GM18951 (cell line): Measurements from ENCODE around the gene CLDN9.
A peak's percentile ranks its signal among the peaks of the same experiment; 100 is the strongest.

Experiments
- POLR2A ChIP-seq: IDR thresholded peaks from 4 replicates; pipeline ENCODE4 v1.6.1; 2011; ENCODE audit warnings: mild to moderate bottlenecking; ENCODE audit not compliant: insufficient read length, insufficient read depth; ENCODE audit errors: extremely low read depth
- in situ Hi-C: fragments of 300-500 bp; cut with MboI; formaldehyde crosslinking; loops from one replicate; pipeline ENCODE4 v1.12.0; 2022; ENCODE audit warnings: low sequenced_read_pairs, mixed read lengths, inconsistent platforms; ENCODE audit not compliant: unreplicated experiment

CLDN9 gene

DNA sequence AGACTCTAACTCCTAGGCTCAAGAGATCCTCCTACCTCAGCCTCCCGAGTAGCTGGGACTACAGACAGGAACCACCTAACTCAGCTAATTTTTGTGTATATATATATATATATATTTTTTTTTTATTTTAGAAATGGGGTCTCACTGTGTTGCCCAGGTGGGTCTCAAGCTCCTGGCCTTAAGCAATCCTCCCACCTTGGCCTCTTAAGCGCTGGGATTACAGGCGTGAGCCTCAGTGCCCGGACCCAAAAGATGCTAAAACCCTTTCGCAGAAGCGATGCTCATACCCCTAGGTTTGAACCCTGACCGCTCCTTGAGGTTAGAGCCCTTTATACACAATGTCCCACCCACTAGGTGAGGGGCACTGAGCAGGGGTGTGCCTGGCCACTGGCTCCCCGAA is 2.2 kb upstream of the CLDN9 start:
- in situ Hi-C loops = no loop called here
- no peak for TF ChIP-seq POLR2A

DNA sequence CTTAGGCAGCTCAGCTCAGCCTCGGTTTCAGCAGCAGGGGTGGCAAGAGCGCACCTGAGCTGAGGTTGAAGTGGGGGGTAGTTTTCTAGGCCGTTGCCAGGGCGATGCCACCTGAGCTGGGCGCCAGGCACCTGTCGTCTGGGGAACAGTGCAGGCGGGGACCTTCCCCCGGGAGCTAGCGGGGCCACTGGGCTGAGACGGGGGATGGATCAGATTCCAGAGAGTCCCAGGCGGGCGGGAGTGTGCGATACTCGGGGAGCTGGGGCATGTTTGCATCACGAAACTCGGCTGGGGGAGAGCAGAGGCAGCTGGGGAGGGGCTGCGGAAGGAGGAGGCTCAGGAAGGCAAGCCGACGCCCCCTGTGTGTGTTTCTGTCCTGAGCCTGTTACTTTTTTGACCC is 477 bp upstream of the CLDN9 start:
- in situ Hi-C loops = no loop called here
- TF ChIP-seq POLR2A = no peak

DNA sequence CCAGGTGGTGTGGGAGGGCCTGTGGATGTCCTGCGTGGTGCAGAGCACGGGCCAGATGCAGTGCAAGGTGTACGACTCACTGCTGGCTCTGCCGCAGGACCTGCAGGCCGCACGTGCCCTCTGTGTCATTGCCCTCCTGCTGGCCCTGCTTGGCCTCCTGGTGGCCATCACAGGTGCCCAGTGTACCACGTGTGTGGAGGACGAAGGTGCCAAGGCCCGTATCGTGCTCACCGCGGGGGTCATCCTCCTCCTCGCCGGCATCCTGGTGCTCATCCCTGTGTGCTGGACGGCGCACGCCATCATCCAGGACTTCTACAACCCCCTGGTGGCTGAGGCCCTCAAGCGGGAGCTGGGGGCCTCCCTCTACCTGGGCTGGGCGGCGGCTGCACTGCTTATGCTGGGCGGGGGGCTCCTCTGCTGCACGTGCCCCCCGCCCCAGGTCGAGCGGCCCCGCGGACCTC is 798 bp downstream of the CLDN9 start:
- TF ChIP-seq POLR2A = no peak
- in situ Hi-C loops = no loop called here

DNA sequence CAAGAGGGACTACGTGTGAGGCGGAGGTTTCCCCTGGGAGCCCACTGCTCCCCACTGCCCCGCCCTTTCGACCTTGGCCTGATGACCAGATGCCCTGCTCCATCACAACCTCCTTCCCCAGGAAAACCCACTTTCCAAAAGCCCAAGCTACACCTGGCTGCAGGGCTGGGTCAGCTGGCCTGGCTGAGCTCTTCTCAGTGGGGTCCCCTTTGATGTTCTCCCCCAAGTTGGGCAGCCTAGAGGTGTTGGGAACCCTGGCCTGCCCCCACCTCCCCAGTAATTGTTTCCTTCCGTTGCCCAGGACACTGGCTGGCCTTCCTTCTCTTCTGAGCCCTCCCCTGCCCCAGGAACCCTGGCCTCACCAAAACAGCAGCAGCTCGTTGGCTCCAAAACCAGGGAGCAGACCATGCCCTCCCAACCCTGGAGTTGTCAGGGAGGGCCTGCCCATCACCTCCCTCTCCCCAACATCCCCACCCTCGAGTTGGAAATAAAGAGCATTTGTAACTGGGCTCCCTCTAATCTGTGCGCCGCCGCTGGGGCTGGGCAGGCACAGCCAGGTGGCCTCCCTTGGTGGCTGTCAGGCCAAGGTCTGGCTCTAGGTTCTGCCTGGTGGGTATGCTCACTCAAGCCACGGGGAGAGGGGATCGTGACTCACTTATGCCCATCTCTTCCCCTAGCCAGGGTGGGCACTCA is 1.4 kb downstream of the CLDN9 start:
- in situ Hi-C loops = no loop called here
- TF ChIP-seq POLR2A = no peak

DNA sequence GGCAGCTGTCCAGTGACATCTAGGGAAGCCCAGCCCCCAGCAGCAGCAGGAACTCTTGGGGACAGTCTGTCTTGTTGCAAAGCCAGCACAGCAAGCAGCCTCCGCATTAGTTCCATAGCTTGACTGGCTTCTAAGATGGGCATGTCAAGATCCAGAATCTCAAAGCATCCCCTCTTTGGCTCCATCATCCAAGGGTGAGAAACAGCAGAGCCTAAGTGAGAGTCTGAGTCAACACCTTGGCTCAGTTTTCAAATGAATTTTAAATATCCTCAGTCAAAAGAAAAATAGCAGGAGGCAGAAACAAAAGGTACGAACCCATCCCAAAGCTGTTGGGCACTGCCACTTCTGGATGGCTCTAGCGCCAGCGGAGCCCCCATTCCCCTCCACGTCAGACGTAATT is 2.2 kb downstream of the CLDN9 start:
- no peak for TF ChIP-seq POLR2A

DNA sequence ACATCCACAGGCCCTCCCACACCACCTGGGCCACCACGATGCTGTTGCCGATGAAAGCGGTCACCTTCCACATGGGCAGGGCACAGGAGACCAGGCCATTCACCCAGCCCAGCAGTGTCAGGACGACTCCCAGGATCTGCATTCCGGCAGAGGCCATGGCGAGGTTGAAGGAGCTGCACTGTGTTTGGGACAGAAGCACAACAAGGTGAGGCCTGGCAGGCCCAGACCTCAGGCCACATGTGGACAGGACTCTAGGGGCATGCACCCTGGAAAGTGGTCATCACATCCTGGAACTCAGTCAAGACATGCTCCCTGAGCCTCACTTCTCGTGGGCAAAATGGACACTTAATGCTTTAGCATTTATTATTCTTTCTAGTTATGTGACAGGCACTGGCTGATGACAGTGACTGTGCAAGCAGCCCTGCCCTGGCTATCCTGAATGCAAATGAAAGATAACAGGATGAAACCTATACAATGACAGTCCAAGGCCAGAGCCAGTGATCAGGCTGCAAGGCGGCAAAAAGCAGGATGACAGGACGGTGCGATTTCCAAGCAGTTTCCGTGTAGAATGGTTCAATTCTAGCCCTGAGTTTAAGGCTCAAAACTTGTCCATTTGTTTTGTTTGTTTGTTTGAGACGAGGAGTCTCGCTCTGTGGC is 3.3 kb downstream of the CLDN9 start:
- in situ Hi-C loops = no loop called here
- no peak for TF ChIP-seq POLR2A

More for the DNA sequence above, 2.2 kb downstream of the CLDN9 start:
- in situ Hi-C loops = no loop called here

DNA sequence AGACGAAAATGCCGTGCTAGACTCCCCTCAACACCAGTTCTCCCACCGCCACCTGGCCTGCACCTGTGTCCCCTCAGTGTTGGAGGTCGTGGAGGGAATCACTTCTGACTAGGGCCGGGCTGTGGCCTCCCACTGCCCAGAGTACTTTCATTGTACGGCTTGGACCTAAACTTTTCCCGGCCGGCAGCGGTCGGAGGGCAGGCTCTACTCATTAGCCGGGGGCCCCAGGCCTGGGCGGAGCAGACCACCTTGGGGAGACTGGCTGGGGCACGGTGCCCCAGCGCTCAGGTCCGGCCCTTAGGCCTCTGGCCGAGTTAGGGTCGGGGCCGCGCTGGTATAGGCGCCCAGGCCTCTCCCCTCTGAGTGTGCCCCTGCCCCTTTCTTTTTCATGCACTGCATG is 4.6 kb downstream of the CLDN9 start:
- in situ Hi-C loops = no loop called here
- TF ChIP-seq POLR2A = no peak

DNA sequence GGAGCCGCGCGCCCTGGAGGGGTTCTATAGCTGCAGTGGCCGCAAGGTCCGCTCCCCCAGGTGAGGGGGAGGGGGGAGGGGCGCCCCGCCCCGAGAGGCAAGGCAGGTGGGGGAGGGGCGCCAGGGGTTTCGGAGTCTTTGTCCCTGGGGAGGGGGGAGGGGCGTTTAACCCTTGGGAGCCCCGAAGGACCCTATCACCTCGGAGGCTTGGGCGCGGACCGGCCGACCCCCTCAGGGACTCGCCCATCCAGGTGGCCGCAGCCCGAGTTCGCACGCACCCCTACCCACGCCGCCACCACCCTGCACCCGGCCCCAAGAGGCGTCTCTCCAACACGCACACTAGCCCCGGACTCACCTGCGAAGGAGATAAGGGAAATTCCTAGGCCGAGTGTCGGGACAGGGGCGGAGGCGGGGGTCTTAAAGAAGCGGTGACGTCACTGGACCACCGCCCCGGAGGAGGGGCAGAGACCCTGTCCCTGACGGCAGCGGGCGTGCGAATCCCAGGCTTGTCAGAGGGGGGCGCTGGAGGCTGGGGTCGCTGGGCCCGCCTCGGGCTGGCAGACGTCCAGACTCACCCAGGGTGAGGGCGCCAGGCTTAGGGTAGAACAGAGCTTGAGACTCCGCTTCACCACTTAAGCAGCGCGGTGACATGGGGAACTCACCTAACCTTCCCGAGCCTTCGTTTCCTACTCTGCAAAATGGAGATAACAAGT is 5.2 kb downstream of the CLDN9 start, which contains the start of gene CLDN6:
Gene CLDN6, minus strand, starts transcription at position 390 of the 713 bp plus-strand sequence. CDS start 2,162 bp downstream, outside the sequence.
- in situ Hi-C loops = no loop called here
- TF ChIP-seq POLR2A = no peak

DNA sequence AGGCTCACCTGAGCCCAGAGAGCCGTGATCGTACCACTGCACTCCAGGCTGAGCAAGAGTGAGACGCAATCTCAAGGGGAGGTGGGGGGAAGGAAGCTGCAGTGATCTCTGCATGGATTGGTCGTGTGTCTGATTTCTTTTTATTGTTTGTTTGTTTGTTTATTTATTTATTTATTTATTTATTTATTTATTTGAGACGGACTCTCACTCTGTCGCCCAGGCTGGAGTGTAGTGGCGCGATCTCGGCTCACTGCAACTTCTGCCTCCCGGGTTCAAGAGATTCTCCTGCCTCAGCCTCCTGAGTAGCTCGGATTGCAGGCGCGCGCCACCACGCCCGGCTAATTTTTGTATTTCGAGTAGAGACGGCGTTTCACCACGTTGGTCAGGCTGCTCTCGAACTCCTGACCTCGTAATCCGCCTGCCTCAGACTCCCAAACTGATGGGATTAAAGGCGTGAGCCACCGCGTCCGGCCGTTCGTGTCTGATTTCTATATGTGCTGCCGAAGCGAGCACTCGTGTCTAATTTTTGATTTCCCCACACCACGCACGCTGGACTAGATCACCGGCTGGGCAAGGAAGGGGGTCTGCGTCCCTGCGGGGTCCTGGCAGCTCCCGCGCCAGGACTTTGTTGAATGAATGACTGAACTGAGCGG is 7.0 kb downstream of the CLDN9 start:
- in situ Hi-C loops = no loop called here
- TF ChIP-seq POLR2A = no peak

DNA sequence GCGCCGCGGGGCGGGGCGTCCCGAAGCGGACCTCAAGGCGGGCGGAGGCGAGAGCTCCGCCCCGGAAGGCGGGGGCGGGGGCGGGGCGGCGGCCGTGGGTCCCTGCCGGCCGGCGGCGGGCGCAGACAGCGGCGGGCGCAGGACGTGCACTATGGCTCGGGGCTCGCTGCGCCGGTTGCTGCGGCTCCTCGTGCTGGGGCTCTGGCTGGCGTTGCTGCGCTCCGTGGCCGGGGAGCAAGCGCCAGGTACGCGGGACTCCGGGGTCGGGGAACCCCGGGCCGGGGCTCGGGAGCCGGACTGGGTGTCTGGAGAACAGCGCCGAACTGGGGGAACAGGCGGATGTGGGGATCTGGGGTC is 7.5 kb downstream of the CLDN9 start, which contains the start of gene TNFRSF12A:
Gene TNFRSF12A, plus strand, starts transcription at position 122 of the 357 bp plus-strand sequence. Its CDS starts 30 bp downstream, at position 152.
- in situ Hi-C loops = no loop called here
- TF ChIP-seq POLR2A = peak; percentile 83

DNA sequence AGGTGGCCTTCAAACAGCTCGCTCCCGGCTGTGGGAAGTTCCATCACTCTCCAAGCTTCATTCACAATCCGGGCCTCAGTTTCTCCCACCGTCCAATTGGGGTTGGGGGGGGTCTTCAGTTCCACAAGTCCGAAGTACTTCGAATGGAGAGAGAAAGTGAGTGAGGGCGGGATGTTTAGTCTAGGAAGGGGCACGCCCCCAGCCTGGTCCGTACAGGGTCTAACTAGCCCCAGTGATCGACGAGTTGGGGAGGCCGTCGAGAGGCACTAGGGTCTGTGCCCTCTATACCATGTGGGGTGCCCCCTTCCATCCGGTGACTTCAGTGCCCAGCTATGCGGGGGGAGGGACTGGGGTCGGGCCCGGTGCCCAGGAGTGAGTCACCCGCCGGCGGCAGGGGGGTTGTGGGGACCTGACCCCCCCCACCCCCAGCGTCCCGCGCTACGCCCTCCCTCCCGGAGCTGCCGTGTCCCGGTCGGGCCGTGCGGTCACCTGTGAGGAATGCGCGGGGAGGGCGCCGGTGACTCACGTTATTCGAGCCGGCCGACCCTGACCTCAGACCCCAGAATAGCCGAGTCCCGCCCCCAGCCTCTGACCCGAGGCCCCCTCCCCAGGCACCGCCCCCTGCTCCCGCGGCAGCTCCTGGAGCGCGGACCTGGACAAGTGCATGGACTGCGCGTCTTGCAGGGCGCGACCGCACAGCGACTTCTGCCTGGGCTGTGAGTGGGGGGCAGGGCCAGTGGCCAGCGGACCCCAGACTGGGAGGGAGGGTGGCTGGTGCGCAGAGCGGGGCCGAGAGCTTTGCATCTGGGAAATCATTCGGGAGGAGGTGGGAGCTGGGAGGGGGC is 8.1 kb downstream of the CLDN9 start:
- in situ Hi-C loops = no loop called here
- no peak for TF ChIP-seq POLR2A

DNA sequence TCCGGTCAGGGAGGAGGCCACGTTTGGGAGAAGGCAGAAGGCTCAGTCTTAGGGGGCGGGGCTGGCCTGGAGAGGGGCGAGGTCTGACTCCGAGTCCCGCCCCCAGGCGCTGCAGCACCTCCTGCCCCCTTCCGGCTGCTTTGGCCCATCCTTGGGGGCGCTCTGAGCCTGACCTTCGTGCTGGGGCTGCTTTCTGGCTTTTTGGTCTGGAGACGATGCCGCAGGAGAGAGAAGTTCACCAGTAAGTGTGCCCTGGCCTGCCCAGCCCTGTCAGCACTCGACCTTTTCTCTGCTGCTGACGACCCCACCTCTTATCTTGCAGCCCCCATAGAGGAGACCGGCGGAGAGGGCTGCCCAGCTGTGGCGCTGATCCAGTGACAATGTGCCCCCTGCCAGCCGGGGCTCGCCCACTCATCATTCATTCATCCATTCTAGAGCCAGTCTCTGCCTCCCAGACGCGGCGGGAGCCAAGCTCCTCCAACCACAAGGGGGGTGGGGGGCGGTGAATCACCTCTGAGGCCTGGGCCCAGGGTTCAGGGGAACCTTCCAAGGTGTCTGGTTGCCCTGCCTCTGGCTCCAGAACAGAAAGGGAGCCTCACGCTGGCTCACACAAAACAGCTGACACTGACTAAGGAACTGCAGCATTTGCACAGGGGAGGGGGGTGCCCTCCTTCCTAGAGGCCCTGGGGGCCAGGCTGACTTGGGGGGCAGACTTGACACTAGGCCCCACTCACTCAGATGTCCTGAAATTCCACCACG is 8.9 kb downstream of the CLDN9 start:
- no peak for TF ChIP-seq POLR2A
- in situ Hi-C loops = no loop called here
